Measurements from ENCODE around the gene TMEM101. TPM values are rescaled to one million over a fixed set of nuclear protein-coding genes. Genes with fewer than 3 reads are reported as not detected.

The TMEM101 gene
- total and polyA plus RNA-seq, 2 donors (not counting 3 experiments of a cell fraction or from before 2014, with no cell fraction given) = 30.4 to 60.2 TPM

DNA sequence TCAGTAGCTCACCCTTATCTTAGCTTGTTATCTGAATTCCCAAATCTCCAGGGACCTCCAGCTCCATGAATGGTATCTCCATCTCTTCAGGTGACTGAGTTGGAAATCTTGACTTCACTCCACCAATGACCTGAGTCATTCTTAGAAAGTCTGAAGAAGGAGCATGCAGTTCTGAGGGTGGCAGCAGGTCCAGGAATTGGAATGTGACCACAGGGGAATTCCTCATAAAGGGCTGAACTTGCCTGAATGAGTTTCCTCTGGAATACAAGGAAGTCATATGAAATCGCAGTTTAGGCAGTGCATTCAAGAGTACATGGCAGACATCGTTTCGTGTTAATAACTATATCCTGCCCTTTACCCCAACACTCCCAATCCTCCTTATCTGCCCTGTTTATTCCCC is 48.5 kb downstream of the TMEM101 start:
- ChIA-PET POLR2A (no interaction called here), CTCF (interaction anchor here (1.9 kb wide), 1 partner anchor 22 kb away, joined by 7 read pairs; no protein-coding TSS in a partner anchor)
- no peaks in the 10 kb centered on the region for H3K9me3 ChIP-seq (replicated peaks; ENCODE audit: control insufficient read depth, insufficient read depth, low read length)
- no peaks in the 10 kb centered on the region for H4K20me1 ChIP-seq (replicated peaks; ENCODE audit: control insufficient read depth, extremely low read depth, insufficient read depth, low read length)
- dilution Hi-C loops (cut with MboI; ENCODE audit: extremely low pct_ligation_motif_present, low sequenced_read_pairs) (no loop called here), intact Hi-C loops (cut with micrococcal nuclease) (no loop called here)
- H3K9ac ChIP-seq (replicated peaks; ENCODE audit: extremely low read depth, insufficient read depth, low read length) = no peak overlapping the region
- H3K9me1 ChIP-seq (replicated peaks; ENCODE audit: control insufficient read depth, extremely low read depth, insufficient read depth, low read length) = no peaks in the 10 kb centered on the region
- H3K27ac ChIP-seq (ENCODE audit: insufficient read depth, low read depth, low read length) = no peak overlapping the region
- H2AFZ ChIP-seq (ENCODE audit: low read depth, low read length) = no peak overlapping the region
- peaks cover 3 to 12% of the 10 kb centered on the region in 2 experiments for H3K27me3 ChIP-seq (ENCODE audit: control insufficient read depth in 2 of 2, insufficient read depth in 2 of 2, low read length in 2 of 2)
- FAIRE-seq = peak; percentile 48
- TF ChIP-seq GATA2 (IDR thresholded peaks at IDR 0.05; ENCODE audit: insufficient read depth, insufficient read length, low read depth, low read length) (no peak), POLR2AphosphoS5 (IDR thresholded peaks at IDR 0.05; ENCODE audit: insufficient read depth, low read depth, low read length) (no peak), MYC (IDR thresholded peaks at IDR 0.05; ENCODE audit: low read depth, low read length) (no peak)
- DNase-seq (ENCODE audit: low read depth, low spot score) = no peak
- BruUV-seq (replicated peaks) = no TSS peak
- no peaks in the 10 kb centered on the region for H3K4me1 ChIP-seq (ENCODE audit: control insufficient read depth, extremely low read depth, insufficient read depth, low read length)
- H3K4me3 ChIP-seq (replicated peaks in 1 of 3; ENCODE audit: insufficient read depth in 1 of 3, low read depth in 1 of 3, low read length in 3 of 3) = no peak overlapping the region
- no peaks in the 10 kb centered on the region for H3K79me2 ChIP-seq (ENCODE audit: control insufficient read depth, insufficient read depth, low read length)
- no peaks in the 10 kb centered on the region for H3K36me3 ChIP-seq (ENCODE audit: control insufficient read depth in 2 of 2, extremely low read depth in 1 of 2, insufficient read depth in 2 of 2, low read length in 2 of 2)
- H3K4me2 ChIP-seq (ENCODE audit: insufficient read depth, low read length) = no peak overlapping the region

- Histone ChIP-seq H3K27ac (ENCODE audit: insufficient read depth, low read depth, low read length) (no peak overlapping the region), H3K79me2 (ENCODE audit: control insufficient read depth, insufficient read depth, low read length) (no peaks in the 10 kb centered on the region), H3K9ac (replicated peaks; ENCODE audit: extremely low read depth, insufficient read depth, low read length) (no peak overlapping the region), H3K36me3 (ENCODE audit: control insufficient read depth in 2 of 2, extremely low read depth in 1 of 2, insufficient read depth in 2 of 2, low read length in 2 of 2) (no peaks in the 10 kb centered on the region), H4K20me1 (replicated peaks; ENCODE audit: control insufficient read depth, extremely low read depth, insufficient read depth, low read length) (no peaks in the 10 kb centered on the region), H2AFZ (ENCODE audit: low read depth, low read length) (no peak overlapping the region), H3K9me3 (replicated peaks; ENCODE audit: control insufficient read depth, insufficient read depth, low read length) (no peaks in the 10 kb centered on the region), H3K27me3 (ENCODE audit: control insufficient read depth in 2 of 2, insufficient read depth in 2 of 2, low read length in 2 of 2) (peaks cover 3 to 8% of the 10 kb centered on the region in 2 experiments), H3K4me2 (ENCODE audit: insufficient read depth, low read length) (no peak overlapping the region), H3K4me1 (ENCODE audit: control insufficient read depth, extremely low read depth, insufficient read depth, low read length) (no peaks in the 10 kb centered on the region), H3K9me1 (replicated peaks; ENCODE audit: control insufficient read depth, extremely low read depth, insufficient read depth, low read length) (no peaks in the 10 kb centered on the region), H3K4me3 (replicated peaks in 1 of 3; ENCODE audit: insufficient read depth in 1 of 3, low read depth in 1 of 3, low read length in 3 of 3) (no peak overlapping the region)
- DNase-seq (ENCODE audit: low read depth, low spot score) = no peak
- BruUV-seq (replicated peaks) = no TSS peak
- ChIA-PET POLR2A (no interaction called here), CTCF (interaction anchor here (1.8 to 2.0 kb wide), 2 partner anchors 19 to 52 kb away, joined by 8 to 12 read pairs; no protein-coding TSS in a partner anchor)
- intact Hi-C loops (cut with micrococcal nuclease) = no loop called here
- dilution Hi-C loops (cut with MboI; ENCODE audit: extremely low pct_ligation_motif_present, low sequenced_read_pairs) = no loop called here
- FAIRE-seq = no peak
- TF ChIP-seq POLR2A (IDR thresholded peaks at IDR 0.05; ENCODE audit: low read depth, low read length) (no peak), GATA2 (IDR thresholded peaks at IDR 0.05; ENCODE audit: insufficient read depth, insufficient read length, low read depth, low read length) (no peak), JUN (IDR thresholded peaks at IDR 0.05; ENCODE audit: borderline replicate concordance, insufficient read depth, insufficient read length, low read depth) (no peak), MYC (IDR thresholded peaks at IDR 0.05; ENCODE audit: low read depth, low read length) (no peak), FOS (IDR thresholded peaks at IDR 0.05; ENCODE audit: borderline replicate concordance, insufficient read depth, low read length) (no peak), EZH2 (IDR thresholded peaks at IDR 0.05; ENCODE audit: borderline replicate concordance, low read depth, low read length, severe bottlenecking) (no peak), POLR2AphosphoS5 (IDR thresholded peaks at IDR 0.05; ENCODE audit: insufficient read depth, low read depth, low read length) (no peak), CTCF (IDR thresholded peaks at IDR 0.05; ENCODE audit: extremely low read depth in 1 of 2, insufficient read depth in 1 of 2, low read depth in 1 of 2, low read length in 2 of 2) (no peak)
- TF ChIP-seq, protein P1, sequence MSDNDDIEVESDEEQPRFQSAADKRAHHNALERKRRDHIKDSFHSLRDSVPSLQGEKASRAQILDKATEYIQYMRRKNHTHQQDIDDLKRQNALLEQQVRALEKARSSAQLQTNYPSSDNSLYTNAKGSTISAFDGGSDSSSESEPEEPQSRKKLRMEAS (IDR thresholded peaks at IDR 0.05; ENCODE audit: insufficient read depth, insufficient read length) = no peak
Measured at GRCh38 chr17:43962479-43962878, 52.3 kb downstream of the TMEM101 start.

All from endothelial cell of umbilical vein (primary cell).